Upper lobe of left lung (tissue), 4 donors: ENCODE measurements around the gene DNAH17.

Experiments used
- EP300 ChIP-seq, 4 donors: sonication (generic); formaldehyde crosslinking; IDR thresholded peaks; one replicate each; pipeline ENCODE4 v1.5.1; 2017; ENCODE audit warnings: antibody characterized with exemption in 4 of 4, control low read depth in 2 of 4
- POLR2A ChIP-seq, 4 donors: fragments of 450-650 bp; IDR thresholded peaks; one replicate each; pipeline ENCODE4 v1.5.1; 2016 to 2017; ENCODE audit warnings: antibody characterized with exemption in 4 of 4, mild to moderate bottlenecking in 2 of 4
- POLR2AphosphoS5 ChIP-seq, 2 donors: sonication (generic); formaldehyde crosslinking; IDR thresholded peaks; one replicate each; pipeline ENCODE4 v1.5.1; 2017; ENCODE audit warnings: antibody characterized with exemption in 2 of 2
- TF ChIP-seq, protein P1 (sequence below), 6 experiments: fragments of 450-650 bp in 4 of 6; fragments of 200-600 bp in 2 of 6; sonication (generic) in 2 of 6; IDR thresholded peaks; one replicate each; pipeline ENCODE4 v1.5.1; 2016 to 2019; ENCODE audit warnings: antibody characterized with exemption in 6 of 6

DNA sequence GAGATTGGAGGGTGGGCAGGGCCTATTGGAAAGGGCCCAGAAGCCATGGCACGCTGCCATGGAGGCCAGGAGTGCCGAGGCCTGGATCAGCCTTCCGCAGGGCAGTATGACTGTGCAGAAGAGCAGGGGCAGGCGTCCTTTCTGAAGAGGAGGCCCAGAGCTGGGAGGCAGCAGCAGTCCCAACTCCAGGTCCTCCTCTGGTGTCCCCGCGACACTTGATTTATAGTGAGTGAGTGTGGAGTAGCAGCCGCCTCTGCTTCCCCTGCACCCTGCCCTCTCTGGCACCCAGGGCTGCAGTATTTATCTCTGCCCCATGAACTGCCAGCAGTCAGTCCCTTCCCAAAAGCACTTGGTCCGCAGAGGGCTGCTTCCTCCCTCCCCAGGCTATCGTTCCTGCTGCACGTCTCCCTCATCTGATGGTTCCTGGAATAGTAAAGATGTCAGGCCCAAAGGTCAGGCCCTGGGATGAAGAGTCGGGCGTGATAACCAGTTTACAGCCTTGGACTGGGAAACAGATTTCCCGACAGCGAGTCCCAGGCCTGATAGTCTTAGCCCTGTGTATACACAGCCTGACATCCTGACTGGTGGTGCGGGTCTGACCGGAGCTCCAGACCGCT lies 165.8 kb downstream of the DNAH17 start:
- TF ChIP-seq, protein P1, sequence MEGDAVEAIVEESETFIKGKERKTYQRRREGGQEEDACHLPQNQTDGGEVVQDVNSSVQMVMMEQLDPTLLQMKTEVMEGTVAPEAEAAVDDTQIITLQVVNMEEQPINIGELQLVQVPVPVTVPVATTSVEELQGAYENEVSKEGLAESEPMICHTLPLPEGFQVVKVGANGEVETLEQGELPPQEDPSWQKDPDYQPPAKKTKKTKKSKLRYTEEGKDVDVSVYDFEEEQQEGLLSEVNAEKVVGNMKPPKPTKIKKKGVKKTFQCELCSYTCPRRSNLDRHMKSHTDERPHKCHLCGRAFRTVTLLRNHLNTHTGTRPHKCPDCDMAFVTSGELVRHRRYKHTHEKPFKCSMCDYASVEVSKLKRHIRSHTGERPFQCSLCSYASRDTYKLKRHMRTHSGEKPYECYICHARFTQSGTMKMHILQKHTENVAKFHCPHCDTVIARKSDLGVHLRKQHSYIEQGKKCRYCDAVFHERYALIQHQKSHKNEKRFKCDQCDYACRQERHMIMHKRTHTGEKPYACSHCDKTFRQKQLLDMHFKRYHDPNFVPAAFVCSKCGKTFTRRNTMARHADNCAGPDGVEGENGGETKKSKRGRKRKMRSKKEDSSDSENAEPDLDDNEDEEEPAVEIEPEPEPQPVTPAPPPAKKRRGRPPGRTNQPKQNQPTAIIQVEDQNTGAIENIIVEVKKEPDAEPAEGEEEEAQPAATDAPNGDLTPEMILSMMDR (IDR thresholded peaks at IDR 0.05) = no peak
- TF ChIP-seq POLR2AphosphoS5 (IDR thresholded peaks at IDR 0.05) (peak; percentile 70 to 90), POLR2A (IDR thresholded peaks at IDR 0.05) (no peak), EP300 (IDR thresholded peaks at IDR 0.05) (peak in 3 of 4 donors; percentile 38 to 87 (median 73))
